Effector memory CD4-positive, alpha-beta T cell (primary cell): Measurements from ENCODE around the gene SEMA3E.

Experiments used
- DNase-seq, 3 donors: peaks; one replicate each; pipeline ENCODE4 v3.0.0-alpha.2; 2020
- H3K27ac ChIP-seq: 2 replicates; pipeline ENCODE4 v1.7.0; 2013; ENCODE audit warnings: mild to moderate bottlenecking, low read length, moderate library complexity; ENCODE audit not compliant: insufficient read depth, poor library complexity, severe bottlenecking
- H3K27me3 ChIP-seq: replicated peaks from 2 replicates; pipeline ENCODE4 v1.7.0; 2013; ENCODE audit warnings: mild to moderate bottlenecking, low read length; ENCODE audit not compliant: insufficient read depth, control insufficient read depth, poor library complexity, severe bottlenecking
- H3K36me3 ChIP-seq: 2 replicates; pipeline ENCODE4 v1.7.0; 2013; ENCODE audit warnings: mild to moderate bottlenecking, low read length, moderate library complexity; ENCODE audit not compliant: control insufficient read depth, insufficient read depth
- H3K4me1 ChIP-seq: 2 replicates; pipeline ENCODE4 v1.7.0; 2013; ENCODE audit warnings: low read length, mild to moderate bottlenecking; ENCODE audit not compliant: control insufficient read depth, insufficient read depth, poor library complexity, severe bottlenecking
- H3K4me3 ChIP-seq: 2 replicates; pipeline ENCODE4 v1.7.0; 2013; ENCODE audit warnings: low read length, low read depth, mild to moderate bottlenecking; ENCODE audit not compliant: insufficient read depth, poor library complexity, severe bottlenecking
- H3K9me3 ChIP-seq: 2 replicates; pipeline ENCODE4 v1.7.0; 2013; ENCODE audit warnings: mild to moderate bottlenecking, low read length, moderate library complexity; ENCODE audit not compliant: control insufficient read depth

SEMA3E gene

DNA sequence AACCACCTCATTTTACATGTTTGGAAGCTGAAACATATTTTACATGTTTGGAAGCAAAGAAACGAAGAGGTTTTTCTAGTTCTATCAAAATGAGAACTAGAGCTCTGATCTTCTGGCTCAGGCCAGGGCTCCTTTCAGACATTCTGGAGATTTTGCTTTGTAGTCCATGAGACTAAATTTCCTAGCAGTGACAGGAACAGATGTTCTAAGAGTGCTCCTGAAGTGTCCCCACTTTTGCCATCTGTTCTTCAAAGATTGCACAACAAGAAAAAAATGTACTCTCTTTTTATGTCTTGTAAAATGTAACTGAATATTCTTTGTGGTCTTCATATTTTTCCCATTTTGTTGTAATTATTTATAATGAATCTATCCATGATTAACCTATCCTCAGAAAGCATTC lies 289.8 kb downstream of the SEMA3E start:
- DNase-seq = no peak

GRCh38 chr7:83355143-83355542 lies 293.8 kb downstream of the SEMA3E start:
- DNase-seq = no peak
- Histone ChIP-seq H3K27ac (no peak overlapping the region), H3K27me3 (no peaks in the 10 kb centered on the region), H3K36me3 (no peaks in the 10 kb centered on the region), H3K4me3 (no peak overlapping the region), H3K4me1 (no peaks in the 10 kb centered on the region), H3K9me3 (no peaks in the 10 kb centered on the region)

More for the DNA sequence above, 289.8 kb downstream of the SEMA3E start:
- Histone ChIP-seq H3K9me3 (no peaks in the 10 kb centered on the region), H3K36me3 (no peaks in the 10 kb centered on the region), H3K4me3 (no peak overlapping the region), H3K27ac (no peak overlapping the region), H3K27me3 (no peaks in the 10 kb centered on the region), H3K4me1 (no peaks in the 10 kb centered on the region)

DNA sequence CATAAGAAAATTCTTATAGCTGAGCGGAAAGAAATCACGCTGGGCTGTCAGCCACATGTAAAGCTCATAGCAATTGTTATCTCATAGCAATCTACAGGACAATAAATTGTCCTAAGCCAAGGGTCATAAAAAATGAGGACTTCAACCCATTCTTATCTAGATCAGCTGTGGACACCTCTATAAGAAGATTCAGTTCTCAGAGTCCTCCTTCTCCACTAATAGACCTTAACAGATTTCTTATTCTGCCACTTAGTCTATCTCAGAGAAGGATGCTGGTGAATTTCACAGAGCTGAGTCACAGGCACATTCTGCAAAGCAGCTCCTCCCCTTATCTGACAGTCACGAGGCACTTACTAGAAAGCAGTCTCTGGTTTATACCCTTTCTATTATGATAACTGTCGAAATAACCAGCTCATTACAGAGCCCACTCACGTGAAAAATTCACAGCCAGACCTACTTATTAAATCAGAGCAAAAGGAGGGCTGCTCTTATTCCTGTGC lies 300.9 kb downstream of the SEMA3E start:
- Histone ChIP-seq H3K27ac (no peak overlapping the region), H3K4me1 (no peaks in the 10 kb centered on the region), H3K9me3 (no peaks in the 10 kb centered on the region), H3K27me3 (no peaks in the 10 kb centered on the region), H3K4me3 (no peak overlapping the region), H3K36me3 (no peaks in the 10 kb centered on the region)
- no peak for DNase-seq

DNA sequence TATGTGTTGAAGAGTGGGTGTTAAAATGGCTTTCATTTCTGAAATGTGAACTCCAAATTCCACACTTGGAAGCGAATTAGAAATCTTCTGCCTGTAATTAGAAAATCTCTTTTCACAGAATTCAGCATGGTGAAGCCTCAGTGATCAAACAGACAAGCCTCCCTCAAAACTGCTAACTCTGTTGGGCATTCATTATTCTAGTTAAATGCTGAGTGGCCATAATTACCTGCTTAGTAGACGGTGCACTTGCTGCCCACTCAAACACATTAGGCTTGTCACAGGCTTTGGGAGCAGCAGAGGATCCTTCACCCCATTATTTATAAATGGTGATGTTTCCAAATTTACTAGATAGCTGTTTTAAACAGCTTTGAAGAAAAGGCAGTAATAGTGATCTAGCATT lies 309.0 kb downstream of the SEMA3E start:
- DNase-seq = no peak
- Histone ChIP-seq H3K4me3 (no peak overlapping the region), H3K27me3 (no peaks in the 10 kb centered on the region), H3K4me1 (no peaks in the 10 kb centered on the region), H3K9me3 (no peaks in the 10 kb centered on the region), H3K36me3 (no peaks in the 10 kb centered on the region), H3K27ac (no peak overlapping the region)

DNA sequence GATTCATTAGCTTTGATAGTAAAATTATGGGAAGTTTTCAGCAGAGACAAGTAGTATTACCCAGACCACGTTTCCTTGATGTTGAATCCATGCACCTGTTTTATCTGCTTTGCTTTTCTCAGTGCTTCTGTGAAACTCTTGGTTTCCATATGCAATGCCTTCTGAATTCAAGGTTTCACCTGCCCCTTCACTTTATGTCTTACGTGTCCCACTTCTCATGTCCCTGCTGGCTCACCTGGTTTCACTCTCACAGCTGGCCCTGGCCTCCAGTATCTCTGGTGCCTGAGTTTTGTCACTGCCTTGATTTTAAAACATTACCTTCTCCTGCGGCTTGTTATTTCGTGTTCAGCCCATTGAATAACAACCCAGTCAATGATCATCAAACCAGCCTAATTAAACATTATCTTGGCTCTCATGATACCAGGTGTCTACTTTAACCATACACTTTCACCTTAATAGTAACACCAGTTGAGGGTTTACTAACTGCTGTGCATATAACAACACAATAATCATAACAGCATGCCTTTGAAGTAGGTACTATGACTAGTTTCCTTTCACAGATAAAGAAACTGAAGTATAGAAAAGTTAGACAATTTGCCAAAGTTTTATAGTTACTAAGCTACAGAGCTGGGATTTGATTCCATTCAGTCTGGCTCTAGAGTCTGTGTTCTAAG lies 310.5 kb downstream of the SEMA3E start:
- no peaks in the 10 kb centered on the region for H3K9me3 ChIP-seq
- no peak overlapping the region for H3K27ac ChIP-seq
- H3K4me1 ChIP-seq = no peaks in the 10 kb centered on the region
- H3K4me3 ChIP-seq = no peak overlapping the region
- no peaks in the 10 kb centered on the region for H3K36me3 ChIP-seq
- no peaks in the 10 kb centered on the region for H3K27me3 ChIP-seq
- no peak for DNase-seq

DNA sequence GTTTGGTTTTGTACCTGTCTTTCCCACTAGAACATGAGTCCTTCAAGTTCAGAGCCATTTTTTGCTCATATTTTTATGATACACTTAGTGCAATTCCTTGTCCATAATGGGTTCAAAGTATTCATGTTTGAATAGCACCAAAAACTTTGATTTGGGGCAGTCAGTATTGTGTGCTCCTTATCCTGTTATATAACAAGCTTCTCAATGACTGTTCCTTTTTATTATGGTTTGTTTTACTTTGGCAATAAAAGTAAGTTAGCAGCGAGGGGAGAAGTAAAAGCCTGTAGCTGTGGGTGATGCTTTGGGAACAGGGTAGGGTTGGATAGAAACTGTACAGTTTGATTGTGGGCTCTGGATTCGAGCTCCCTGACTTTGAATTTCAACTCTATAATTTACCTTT lies 311.9 kb downstream of the SEMA3E start:
- Histone ChIP-seq H3K4me3 (no peak overlapping the region), H3K27me3 (no peaks in the 10 kb centered on the region), H3K9me3 (no peaks in the 10 kb centered on the region), H3K4me1 (no peaks in the 10 kb centered on the region), H3K36me3 (no peaks in the 10 kb centered on the region), H3K27ac (no peak overlapping the region)
- no peak for DNase-seq

DNA sequence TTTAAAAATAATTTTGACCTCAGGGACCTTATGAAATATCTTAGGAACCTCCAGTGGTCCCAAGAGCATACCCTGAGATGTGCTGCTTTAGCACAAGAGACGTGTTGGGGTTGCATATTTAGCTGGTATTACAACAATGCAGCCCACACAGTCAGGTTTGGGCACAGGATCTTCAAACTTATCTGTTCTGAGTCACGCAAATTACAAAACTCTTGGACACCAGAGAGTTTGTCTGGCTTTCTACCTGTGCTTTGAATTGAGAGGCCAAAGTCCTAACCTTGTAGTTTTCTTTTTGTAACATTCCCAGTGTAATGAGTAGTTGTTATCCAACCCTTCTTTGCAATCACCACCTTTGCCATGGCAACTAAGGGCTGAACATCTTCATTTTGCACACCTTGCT lies 322.7 kb downstream of the SEMA3E start:
- DNase-seq = no peak
- no peaks in the 10 kb centered on the region for H3K27me3 ChIP-seq
- H3K27ac ChIP-seq = no peak overlapping the region
- no peaks in the 10 kb centered on the region for H3K36me3 ChIP-seq
- no peaks in the 10 kb centered on the region for H3K4me1 ChIP-seq
- no peaks in the 10 kb centered on the region for H3K9me3 ChIP-seq
- no peak overlapping the region for H3K4me3 ChIP-seq

- Histone ChIP-seq H3K9me3 (no peaks in the 10 kb centered on the region), H3K4me1 (no peaks in the 10 kb centered on the region), H3K4me3 (no peak overlapping the region), H3K27ac (no peak overlapping the region), H3K36me3 (no peaks in the 10 kb centered on the region), H3K27me3 (no peaks in the 10 kb centered on the region)
- DNase-seq = no peak
Observed at GRCh38 chr7:83325083-83325482, 323.9 kb downstream of the SEMA3E start.

DNA sequence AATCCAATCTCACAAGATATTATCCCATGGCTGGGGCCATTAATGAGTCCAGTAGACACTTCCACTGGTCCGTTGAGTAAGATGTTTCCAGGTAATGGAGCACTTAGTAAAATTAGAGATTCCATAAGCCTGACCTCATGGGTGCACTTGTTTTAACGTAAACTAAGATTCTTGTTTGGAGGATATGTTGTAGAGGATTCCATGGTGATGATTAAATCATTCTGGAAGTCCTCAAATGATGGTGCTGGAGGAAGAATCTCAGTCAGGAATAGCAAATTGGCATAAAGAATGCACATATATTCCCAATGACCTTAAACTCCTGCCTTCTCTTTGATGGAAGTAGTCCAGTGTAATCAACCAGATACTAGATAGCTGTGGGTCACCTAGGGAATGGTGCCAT lies 324.3 kb downstream of the SEMA3E start:
- Histone ChIP-seq H3K4me3 (no peak overlapping the region), H3K27ac (no peak overlapping the region), H3K4me1 (no peaks in the 10 kb centered on the region), H3K9me3 (no peaks in the 10 kb centered on the region), H3K36me3 (no peaks in the 10 kb centered on the region), H3K27me3 (no peaks in the 10 kb centered on the region)
- DNase-seq = no peak

- no peaks in the 10 kb centered on the region for H3K4me1 ChIP-seq
- H3K9me3 ChIP-seq = no peaks in the 10 kb centered on the region
- H3K27ac ChIP-seq = no peak overlapping the region
- no peak overlapping the region for H3K4me3 ChIP-seq
- no peak for DNase-seq
- H3K27me3 ChIP-seq = no peaks in the 10 kb centered on the region
- H3K36me3 ChIP-seq = no peaks in the 10 kb centered on the region
Observed at GRCh38 chr7:83321011-83321410, 327.9 kb downstream of the SEMA3E start.
